ENCODE data around the gene AK1. TPM values are rescaled to one million over a fixed set of nuclear protein-coding genes. Genes with fewer than 3 reads are reported as not detected.

AK1 gene
- total and polyA plus RNA-seq, 2 of the 13 experiments (the other 11 are each of a cell fraction or from before 2014, with no cell fraction given) = 19.1 to 32.8 TPM

DNA sequence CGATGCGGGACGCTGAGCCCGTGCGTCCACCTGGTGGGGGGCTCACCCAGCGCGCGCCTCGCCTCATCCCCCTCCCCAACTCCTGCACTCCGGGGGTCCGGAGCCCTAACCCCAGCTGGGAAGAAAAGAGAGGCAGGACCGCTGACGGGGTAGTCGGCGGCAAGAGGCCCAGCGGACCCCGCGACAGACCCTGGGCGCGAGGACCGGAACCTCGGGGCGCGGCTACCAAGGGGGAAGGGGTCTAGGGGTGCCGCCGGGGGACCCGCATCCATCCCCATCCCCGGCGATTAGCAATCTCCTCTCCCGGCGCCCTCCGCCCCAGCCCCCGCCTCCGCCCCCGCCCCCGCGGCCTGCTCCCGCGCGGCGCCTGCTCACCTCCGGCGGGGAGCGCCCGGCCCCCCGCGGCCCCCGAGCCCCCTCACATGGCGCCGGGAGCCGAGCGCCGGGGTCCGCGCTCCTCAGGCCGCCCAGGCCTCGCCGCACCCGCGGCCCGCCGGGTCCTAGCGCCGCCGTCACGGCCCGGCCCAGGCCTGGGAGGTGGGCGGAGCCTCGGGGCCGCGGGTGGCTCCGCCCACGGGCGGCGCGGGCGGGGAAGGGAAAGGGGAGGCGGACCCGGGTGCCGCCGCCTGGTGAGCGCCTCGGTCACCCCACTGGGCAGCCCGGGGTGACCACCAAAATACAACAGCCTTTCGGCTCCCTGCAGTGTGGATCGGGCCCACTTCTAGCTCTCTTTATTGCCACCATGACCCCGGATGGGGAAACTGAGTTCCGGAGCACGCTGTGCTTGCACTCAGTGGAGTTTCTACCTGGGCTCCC, 21.9 kb upstream of the AK1 start, which contains the start of gene ST6GALNAC6 (continued):
- TF ChIP-seq, protein P1, sequence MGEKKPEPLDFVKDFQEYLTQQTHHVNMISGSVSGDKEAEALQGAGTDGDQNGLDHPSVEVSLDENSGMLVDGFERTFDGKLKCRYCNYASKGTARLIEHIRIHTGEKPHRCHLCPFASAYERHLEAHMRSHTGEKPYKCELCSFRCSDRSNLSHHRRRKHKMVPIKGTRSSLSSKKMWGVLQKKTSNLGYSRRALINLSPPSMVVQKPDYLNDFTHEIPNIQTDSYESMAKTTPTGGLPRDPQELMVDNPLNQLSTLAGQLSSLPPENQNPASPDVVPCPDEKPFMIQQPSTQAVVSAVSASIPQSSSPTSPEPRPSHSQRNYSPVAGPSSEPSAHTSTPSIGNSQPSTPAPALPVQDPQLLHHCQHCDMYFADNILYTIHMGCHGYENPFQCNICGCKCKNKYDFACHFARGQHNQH (CRISPR knock-in tag; IDR thresholded peaks at IDR 0.05) = no peak
- TF ChIP-seq ZNF331 (CRISPR knock-in tag; IDR thresholded peaks at IDR 0.05) (peak; percentile 18; the same call in 1 of the 2 replicates), SRSF4 (IDR thresholded peaks at IDR 0.05; ENCODE audit: low read depth, low read length, poor library complexity, severe bottlenecking) (no peak)

DNA sequence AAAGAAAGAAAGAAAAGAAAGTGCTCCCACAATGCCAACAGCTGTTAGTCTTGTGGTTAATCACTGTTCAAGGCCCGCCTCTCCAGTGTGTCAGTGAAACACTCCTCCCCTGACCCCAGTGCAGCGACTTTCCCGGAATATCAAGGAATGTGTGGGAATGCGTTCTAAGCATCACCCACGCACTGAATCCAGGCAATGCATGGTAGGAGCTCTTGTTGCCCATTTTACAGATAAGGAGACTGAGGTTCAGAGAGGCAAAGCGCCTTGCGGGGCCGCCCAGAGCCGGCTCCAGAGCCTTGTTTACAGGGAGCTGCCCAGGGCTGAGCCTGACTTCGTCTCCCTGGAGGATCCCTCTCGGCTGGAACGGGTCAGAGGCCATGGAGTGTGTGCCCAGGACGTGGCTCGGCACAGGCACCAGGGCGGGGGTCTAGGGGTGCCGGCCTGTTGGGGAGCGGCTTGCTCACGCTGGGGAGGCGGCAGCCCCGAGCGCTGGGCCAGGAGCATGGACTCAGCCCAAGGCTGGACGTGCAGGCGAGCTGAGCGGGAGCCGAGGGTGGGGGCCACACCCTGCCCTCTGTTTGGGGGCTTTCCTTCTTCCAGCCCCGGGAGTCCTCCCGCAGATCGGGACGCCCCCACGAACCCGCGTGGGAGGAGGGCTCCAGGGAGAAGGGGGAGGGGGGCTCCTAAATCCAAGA, 21.1 kb upstream of the AK1 start:
- in situ Hi-C loops (cut with HindIII; ENCODE audit: extremely low pct_ligation_motif_present, low pct_unique_long_range_greater_than_20kb) = no loop called here
- peak overlapping the region; percentile 84 for H3K4me2 ChIP-seq (ENCODE audit: low read depth, low read length)
- no peak overlapping the region for H2AFZ ChIP-seq (ENCODE audit: low read length)
- peak overlapping the region; percentile 81 for H3K9ac ChIP-seq (ENCODE audit: insufficient read depth, low read depth, low read length)
- FAIRE-seq (peak; percentile 32), DNase-seq (ENCODE audit: low spot score) (peak; percentile 50), ATAC-seq (peak; percentile 53)
- H3K4me3 ChIP-seq (replicated peaks in 1 of 3; ENCODE audit: insufficient read depth in 1 of 3, low read depth in 2 of 3, low read length in 3 of 3) = peak overlapping the region; percentile 89 to 95 (median 95)
- intact Hi-C loops (cut with micrococcal nuclease; ENCODE audit: unreplicated experiment) = no loop called here
- peaks cover 5% of the 10 kb centered on the region for H3K9me3 ChIP-seq (ENCODE audit: low read length)
- H3K79me2 ChIP-seq (ENCODE audit: insufficient read depth, low read length) = peaks cover 19% of the 10 kb centered on the region
- 3% methylated on average over 11 of the region's 32 CpGs for WGBS (ENCODE audit: low lambda C conversion rate)
- no peaks in the 10 kb centered on the region for H4K20me1 ChIP-seq (ENCODE audit: insufficient read depth, low read length)
- BruUV-seq (replicated peaks) = no TSS peak
- POLR2A ChIA-PET = interaction anchor here (0.8 to 3.8 kb wide), 7 partner anchors 9 to 164 kb away, joined by 3 to 55 read pairs (median 8); partner anchors contain the start of genes ST6GALNAC4 and TOR2A
- H3K4me1 ChIP-seq (ENCODE audit: insufficient read depth, low read length) = peaks cover 56% of the 10 kb centered on the region
- CTCF ChIA-PET (ENCODE audit: low intra/inter-chr PET ratio, low total read pairs) = no interaction called here
- no peaks in the 10 kb centered on the region for H3K27me3 ChIP-seq (ENCODE audit: control insufficient read depth in 1 of 2, insufficient read depth in 2 of 2, low read length in 2 of 2)
- peak overlapping the region; percentile 91 for H3K27ac ChIP-seq (ENCODE audit: extremely low read length, insufficient read depth, low read length)
- peaks cover 18 to 29% of the 10 kb centered on the region in 2 experiments for H3K36me3 ChIP-seq (replicated peaks in 1 of 2; ENCODE audit: control insufficient read depth in 1 of 2, insufficient read depth in 2 of 2, low read length in 2 of 2)
- peak; percentile 33; the same call in 1 of the 2 replicates for TF ChIP-seq POLR2G (IDR thresholded peaks at IDR 0.05; ENCODE audit: low read depth, low read length)
- TF ChIP-seq, protein P2, sequence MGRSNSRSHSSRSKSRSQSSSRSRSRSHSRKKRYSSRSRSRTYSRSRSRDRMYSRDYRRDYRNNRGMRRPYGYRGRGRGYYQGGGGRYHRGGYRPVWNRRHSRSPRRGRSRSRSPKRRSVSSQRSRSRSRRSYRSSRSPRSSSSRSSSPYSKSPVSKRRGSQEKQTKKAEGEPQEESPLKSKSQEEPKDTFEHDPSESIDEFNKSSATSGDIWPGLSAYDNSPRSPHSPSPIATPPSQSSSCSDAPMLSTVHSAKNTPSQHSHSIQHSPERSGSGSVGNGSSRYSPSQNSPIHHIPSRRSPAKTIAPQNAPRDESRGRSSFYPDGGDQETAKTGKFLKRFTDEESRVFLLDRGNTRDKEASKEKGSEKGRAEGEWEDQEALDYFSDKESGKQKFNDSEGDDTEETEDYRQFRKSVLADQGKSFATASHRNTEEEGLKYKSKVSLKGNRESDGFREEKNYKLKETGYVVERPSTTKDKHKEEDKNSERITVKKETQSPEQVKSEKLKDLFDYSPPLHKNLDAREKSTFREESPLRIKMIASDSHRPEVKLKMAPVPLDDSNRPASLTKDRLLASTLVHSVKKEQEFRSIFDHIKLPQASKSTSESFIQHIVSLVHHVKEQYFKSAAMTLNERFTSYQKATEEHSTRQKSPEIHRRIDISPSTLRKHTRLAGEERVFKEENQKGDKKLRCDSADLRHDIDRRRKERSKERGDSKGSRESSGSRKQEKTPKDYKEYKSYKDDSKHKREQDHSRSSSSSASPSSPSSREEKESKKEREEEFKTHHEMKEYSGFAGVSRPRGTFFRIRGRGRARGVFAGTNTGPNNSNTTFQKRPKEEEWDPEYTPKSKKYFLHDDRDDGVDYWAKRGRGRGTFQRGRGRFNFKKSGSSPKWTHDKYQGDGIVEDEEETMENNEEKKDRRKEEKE (IDR thresholded peaks at IDR 0.05) = no peak
- peak; percentile 71 for TF ChIP-seq ZNF883 (CRISPR knock-in tag; IDR thresholded peaks at IDR 0.05; ENCODE audit: not compliant biosample characterization)
- TF ChIP-seq MTA1 (CRISPR knock-in tag; IDR thresholded peaks at IDR 0.05; ENCODE audit: borderline replicate concordance) = 0 out of 2 replicates have a peak, but pooled peaks have one; percentile 13
- TF ChIP-seq ZNF776 (CRISPR knock-in tag; IDR thresholded peaks at IDR 0.05) = no peak
- TF ChIP-seq ZNF205 (CRISPR knock-in tag; IDR thresholded peaks at IDR 0.05) = no peak
- peak; percentile 57; the same call in 1 of the 2 replicates for TF ChIP-seq ZFP90 (CRISPR knock-in tag; IDR thresholded peaks at IDR 0.05; ENCODE audit: borderline replicate concordance)
- 0 out of 2 replicates have a peak, but pooled peaks have one; percentile 39 for TF ChIP-seq ZBTB38 (CRISPR knock-in tag; IDR thresholded peaks at IDR 0.05)
- TF ChIP-seq ZNF343 (CRISPR knock-in tag; IDR thresholded peaks at IDR 0.05) = 0 out of 2 replicates have a peak, but pooled peaks have one; percentile 8
- TF ChIP-seq, protein P3, sequence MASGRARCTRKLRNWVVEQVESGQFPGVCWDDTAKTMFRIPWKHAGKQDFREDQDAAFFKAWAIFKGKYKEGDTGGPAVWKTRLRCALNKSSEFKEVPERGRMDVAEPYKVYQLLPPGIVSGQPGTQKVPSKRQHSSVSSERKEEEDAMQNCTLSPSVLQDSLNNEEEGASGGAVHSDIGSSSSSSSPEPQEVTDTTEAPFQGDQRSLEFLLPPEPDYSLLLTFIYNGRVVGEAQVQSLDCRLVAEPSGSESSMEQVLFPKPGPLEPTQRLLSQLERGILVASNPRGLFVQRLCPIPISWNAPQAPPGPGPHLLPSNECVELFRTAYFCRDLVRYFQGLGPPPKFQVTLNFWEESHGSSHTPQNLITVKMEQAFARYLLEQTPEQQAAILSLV (CRISPR knock-in tag; IDR thresholded peaks at IDR 0.05; ENCODE audit: borderline replicate concordance) = peak; percentile 44; the same call in 1 of the 2 replicates

All from HepG2 (cell line).